ENCODE results near the gene IL19.
"Not testable (repeated sequence)": the region's sequence is repeated elsewhere in the genome, so short reads cannot be mapped to it uniquely, and the experiment has no call there.

The IL19 gene

DNA sequence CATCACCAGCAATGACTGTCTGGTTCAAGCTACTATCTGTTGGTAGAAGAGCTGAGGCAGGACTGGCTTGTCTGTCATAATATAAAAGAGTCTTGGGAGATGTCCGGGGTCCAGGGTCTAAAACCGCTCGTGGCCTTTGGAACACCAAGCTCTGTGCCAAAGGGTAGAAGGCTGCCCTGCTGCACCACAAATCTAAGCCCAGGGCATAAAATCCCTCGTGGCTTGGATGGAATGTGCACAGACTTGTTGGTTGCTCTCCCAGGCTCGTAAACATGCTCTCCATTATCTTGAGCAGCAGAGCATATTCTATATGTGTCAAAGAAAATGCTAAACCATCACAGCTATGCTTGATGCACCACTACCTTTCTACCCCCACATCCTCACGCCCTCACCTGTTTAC is 8.3 kb downstream of the IL19 start:
- not testable (repeated sequence) for H3K36me3 Mint-ChIP-seq

DNA sequence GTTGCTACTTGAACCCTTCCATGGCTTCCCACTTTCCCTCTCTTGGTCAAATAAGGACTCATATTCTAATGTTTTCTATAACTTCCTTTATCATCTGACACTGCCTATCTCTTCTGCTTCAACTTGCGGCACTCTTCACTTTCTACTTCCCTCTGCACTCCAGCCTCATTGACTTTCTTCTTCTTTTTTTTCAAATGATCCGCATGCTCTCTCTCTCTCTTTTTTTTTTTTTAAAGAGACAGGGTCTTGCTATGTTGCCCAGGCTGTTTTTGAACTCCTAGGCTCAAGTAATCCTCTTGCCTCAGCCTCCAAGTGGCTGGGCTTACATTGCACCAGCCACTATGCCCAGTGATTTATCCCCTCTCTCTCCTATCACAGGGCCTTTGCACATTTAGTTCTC is 9.1 kb downstream of the IL19 start:
- peaks cover 31% of the 10 kb centered on the region for H3K4me1 Mint-ChIP-seq (ENCODE audit: low read depth)
- no peak overlapping the region for H3K27ac Mint-ChIP-seq
- no peaks in the 10 kb centered on the region for H3K9me3 Mint-ChIP-seq (ENCODE audit: low read depth)
- no peaks in the 10 kb centered on the region for H3K27me3 Mint-ChIP-seq
- H3K36me3 Mint-ChIP-seq: no peaks in the 10 kb centered on the region
- H3K4me3 Mint-ChIP-seq: no peak overlapping the region

More for the DNA sequence above, 8.3 kb downstream of the IL19 start:
- H3K27ac Mint-ChIP-seq; H3K4me3 Mint-ChIP-seq; H3K9me3 Mint-ChIP-seq (ENCODE audit: low read depth); H3K27me3 Mint-ChIP-seq: not testable (repeated sequence)
- peaks cover 26% of the 10 kb centered on the region for H3K4me1 Mint-ChIP-seq (ENCODE audit: low read depth)

DNA sequence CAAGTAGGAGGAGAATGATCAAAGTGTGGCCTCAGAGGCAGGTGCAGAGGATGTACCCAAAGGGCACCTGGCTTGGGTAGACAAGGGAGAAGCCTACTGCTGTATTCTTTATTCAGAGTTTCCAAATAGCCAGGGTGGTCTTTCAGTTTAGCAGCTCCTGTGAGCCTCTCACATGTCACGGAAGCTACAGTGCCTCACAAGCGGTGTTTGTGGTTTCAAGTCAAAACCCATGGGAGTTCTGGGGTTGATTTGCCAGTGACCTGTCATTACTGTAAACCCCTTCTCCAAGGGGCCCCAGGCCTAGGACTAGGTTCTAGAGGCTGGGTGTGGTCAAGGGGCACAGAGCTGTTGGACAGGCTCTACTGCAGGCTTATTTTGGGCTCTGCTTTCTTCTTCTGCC is 11.9 kb downstream of the IL19 start:
- peak overlapping the region; percentile 43 for H3K4me3 Mint-ChIP-seq
- peaks cover 2% of the 10 kb centered on the region for H3K36me3 Mint-ChIP-seq
- H3K9me3 Mint-ChIP-seq (ENCODE audit: low read depth): no peaks in the 10 kb centered on the region
- no peaks in the 10 kb centered on the region for H3K27me3 Mint-ChIP-seq
- H3K27ac Mint-ChIP-seq: no peak overlapping the region
- peaks cover 57% of the 10 kb centered on the region for H3K4me1 Mint-ChIP-seq (ENCODE audit: low read depth)

GRCh38 chr1:206783506-206783905 is 12.9 kb downstream of the IL19 start:
- H3K4me1 Mint-ChIP-seq (ENCODE audit: low read depth): peaks cover 66% of the 10 kb centered on the region
- no peaks in the 10 kb centered on the region for H3K27me3 Mint-ChIP-seq
- peaks cover 2% of the 10 kb centered on the region for H3K36me3 Mint-ChIP-seq
- peak overlapping the region; percentile 95 for H3K27ac Mint-ChIP-seq
- no peak overlapping the region for H3K4me3 Mint-ChIP-seq
- H3K9me3 Mint-ChIP-seq (ENCODE audit: low read depth): no peaks in the 10 kb centered on the region

DNA sequence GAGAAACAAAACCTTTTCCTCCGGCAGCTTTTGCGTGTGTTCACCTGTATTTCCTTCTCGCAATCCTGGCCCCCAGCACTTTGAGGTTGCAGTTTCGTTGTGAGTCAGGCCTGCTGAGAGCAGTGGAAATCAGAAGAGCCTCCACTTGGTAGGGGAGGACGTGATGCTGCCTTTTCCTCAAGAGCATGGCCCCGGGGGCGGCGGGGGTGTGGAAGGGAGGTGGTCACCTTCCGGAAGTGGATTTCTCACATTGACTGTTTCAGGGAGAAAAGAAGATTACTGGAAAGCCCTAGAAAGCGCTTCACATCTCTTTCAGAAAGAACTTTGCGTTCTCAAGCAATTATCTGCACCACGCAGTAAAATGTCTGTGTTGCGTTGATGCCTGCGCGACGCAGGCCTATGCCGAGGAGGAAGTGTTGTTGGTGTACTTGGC is 13.9 kb downstream of the IL19 start:
- Mint-ChIP-seq H3K27me3 (no peaks in the 10 kb centered on the region), H3K9me3 (ENCODE audit: low read depth) (no peaks in the 10 kb centered on the region), H3K27ac (peak overlapping the region; percentile 95), H3K4me3 (peak overlapping the region; percentile 79), H3K36me3 (peaks cover 2% of the 10 kb centered on the region), H3K4me1 (ENCODE audit: low read depth) (peaks cover 66% of the 10 kb centered on the region)

- Mint-ChIP-seq H3K27me3 (no peaks in the 10 kb centered on the region), H3K9me3 (ENCODE audit: low read depth) (no peaks in the 10 kb centered on the region), H3K27ac (peak overlapping the region; percentile 72), H3K36me3 (peaks cover 2% of the 10 kb centered on the region), H3K4me3 (peak overlapping the region; percentile 15), H3K4me1 (ENCODE audit: low read depth) (peaks cover 73% of the 10 kb centered on the region)
Measured at GRCh38 chr1:206785182-206785765, 14.7 kb downstream of the IL19 start.

GRCh38 chr1:206786212-206786886 is 15.8 kb downstream of the IL19 start:
- peak overlapping the region; percentile 51 for H3K27ac Mint-ChIP-seq
- no peak overlapping the region for H3K4me3 Mint-ChIP-seq
- no peaks in the 10 kb centered on the region for H3K27me3 Mint-ChIP-seq
- peaks cover 81% of the 10 kb centered on the region for H3K4me1 Mint-ChIP-seq (ENCODE audit: low read depth)
- peaks cover 2% of the 10 kb centered on the region for H3K36me3 Mint-ChIP-seq
- H3K9me3 Mint-ChIP-seq (ENCODE audit: low read depth): no peaks in the 10 kb centered on the region

GRCh38 chr1:206787891-206788290 is 17.3 kb downstream of the IL19 start:
- Mint-ChIP-seq H3K36me3 (peaks cover 2% of the 10 kb centered on the region), H3K9me3 (ENCODE audit: low read depth) (no peaks in the 10 kb centered on the region), H3K4me1 (ENCODE audit: low read depth) (peaks cover 83% of the 10 kb centered on the region), H3K27me3 (no peaks in the 10 kb centered on the region), H3K4me3 (no peak overlapping the region), H3K27ac (no peak overlapping the region)

GRCh38 chr1:206788487-206789050 is 18.0 kb downstream of the IL19 start:
- no peaks in the 10 kb centered on the region for H3K9me3 Mint-ChIP-seq (ENCODE audit: low read depth)
- no peak overlapping the region for H3K27ac Mint-ChIP-seq
- H3K27me3 Mint-ChIP-seq: no peaks in the 10 kb centered on the region
- H3K4me3 Mint-ChIP-seq: no peak overlapping the region
- H3K4me1 Mint-ChIP-seq (ENCODE audit: low read depth): peaks cover 78% of the 10 kb centered on the region
- peaks cover 2% of the 10 kb centered on the region for H3K36me3 Mint-ChIP-seq

DNA sequence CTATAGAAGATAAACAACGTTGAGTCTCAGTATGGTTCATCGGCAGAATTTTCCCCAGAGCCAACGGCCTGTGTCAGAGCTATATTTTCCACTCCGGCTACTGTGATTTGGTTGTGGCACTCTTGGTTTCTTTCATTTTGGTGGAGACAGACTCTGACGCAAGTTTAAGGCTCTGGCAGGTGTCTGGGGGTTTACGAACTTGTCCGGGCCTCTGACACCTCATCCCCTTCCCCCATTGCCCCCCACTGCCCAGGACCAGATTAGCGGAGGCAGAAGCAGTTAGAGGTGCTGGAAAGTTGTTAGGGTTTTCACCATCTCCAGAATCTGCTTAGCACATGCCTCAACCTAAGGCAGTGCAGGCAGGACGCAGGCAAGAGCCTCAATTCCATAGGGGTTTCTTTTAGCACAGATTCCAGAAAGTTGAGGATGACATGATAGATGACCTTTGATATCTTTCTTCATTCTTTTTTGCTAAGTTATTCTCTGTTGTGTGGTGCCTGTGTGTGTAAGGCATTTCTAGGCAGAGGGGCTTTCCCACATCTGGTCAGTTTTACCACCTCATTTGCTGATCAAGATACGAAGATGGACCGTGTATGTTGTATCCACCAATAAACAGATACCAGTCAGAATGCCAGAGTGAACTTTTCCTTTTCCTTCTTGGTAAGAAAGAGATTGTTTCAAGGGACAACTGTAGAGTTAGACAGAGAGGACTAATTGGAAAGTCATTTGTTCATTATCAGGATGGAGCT is 20.1 kb downstream of the IL19 start:
- no peaks in the 10 kb centered on the region for H3K27me3 Mint-ChIP-seq
- H3K36me3 Mint-ChIP-seq: peaks cover 5% of the 10 kb centered on the region
- H3K4me1 Mint-ChIP-seq (ENCODE audit: low read depth): peaks cover 79% of the 10 kb centered on the region
- peak overlapping the region; percentile 82 for H3K27ac Mint-ChIP-seq
- H3K4me3 Mint-ChIP-seq: peak overlapping the region; percentile 48
- H3K9me3 Mint-ChIP-seq (ENCODE audit: low read depth): no peaks in the 10 kb centered on the region

GRCh38 chr1:206792939-206793607 is 22.5 kb downstream of the IL19 start:
- H3K36me3 Mint-ChIP-seq: peaks cover 3% of the 10 kb centered on the region
- H3K4me3 Mint-ChIP-seq: no peak overlapping the region
- peaks cover 67% of the 10 kb centered on the region for H3K4me1 Mint-ChIP-seq (ENCODE audit: low read depth)
- no peaks in the 10 kb centered on the region for H3K9me3 Mint-ChIP-seq (ENCODE audit: low read depth)
- no peak overlapping the region for H3K27ac Mint-ChIP-seq
- H3K27me3 Mint-ChIP-seq: no peaks in the 10 kb centered on the region

DNA sequence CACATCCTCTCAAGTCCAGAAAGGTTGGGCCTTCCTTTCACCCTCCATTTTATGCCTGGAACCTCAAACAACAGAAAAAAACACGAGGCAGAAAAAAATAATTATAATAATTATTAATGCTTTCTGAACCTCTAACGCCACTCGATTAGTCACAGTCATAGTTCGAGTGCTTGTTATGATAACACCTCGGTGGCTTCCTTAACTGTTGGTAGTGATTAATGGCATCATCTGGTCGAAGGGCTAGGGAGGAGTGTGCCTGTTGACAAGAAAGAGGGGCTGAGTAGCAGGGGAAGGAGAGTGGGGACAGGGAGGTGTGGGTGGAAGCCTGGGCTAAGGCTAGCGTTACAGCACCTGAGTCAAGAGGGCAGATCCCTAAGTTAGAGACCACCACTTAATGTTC is 23.0 kb downstream of the IL19 start:
- H3K9me3 Mint-ChIP-seq (ENCODE audit: low read depth): no peaks in the 10 kb centered on the region
- peaks cover 3% of the 10 kb centered on the region for H3K36me3 Mint-ChIP-seq
- peaks cover 70% of the 10 kb centered on the region for H3K4me1 Mint-ChIP-seq (ENCODE audit: low read depth)
- peak overlapping the region; percentile 95 for H3K27ac Mint-ChIP-seq
- H3K4me3 Mint-ChIP-seq: no peak overlapping the region
- no peaks in the 10 kb centered on the region for H3K27me3 Mint-ChIP-seq

- Mint-ChIP-seq H3K36me3 (peaks cover 3% of the 10 kb centered on the region), H3K4me3 (peak overlapping the region; percentile 69), H3K4me1 (ENCODE audit: low read depth) (peaks cover 74% of the 10 kb centered on the region), H3K9me3 (ENCODE audit: low read depth) (no peaks in the 10 kb centered on the region), H3K27ac (peak overlapping the region; percentile 95), H3K27me3 (no peaks in the 10 kb centered on the region)
Measured at GRCh38 chr1:206794294-206794908, 23.8 kb downstream of the IL19 start.

DNA sequence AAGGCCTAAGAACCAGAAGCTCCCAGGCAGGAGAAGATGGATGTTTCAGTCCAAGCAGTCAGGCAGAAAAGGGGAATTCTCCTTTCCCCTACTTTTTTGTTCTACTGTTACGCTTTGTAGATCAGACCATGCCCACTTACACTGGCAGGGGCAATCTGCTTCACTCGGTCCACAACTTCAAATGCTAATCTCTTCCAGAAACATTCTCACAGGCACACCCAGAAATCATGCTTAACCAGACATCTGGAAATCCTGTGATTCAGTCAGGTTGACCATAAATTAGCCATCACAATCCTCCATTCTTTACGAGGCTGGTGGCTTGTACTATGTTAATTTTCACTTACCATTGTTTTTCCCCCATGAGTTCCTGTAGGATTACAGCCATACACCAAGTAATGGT is 25.5 kb downstream of the IL19 start:
- H3K27me3 Mint-ChIP-seq: no peaks in the 10 kb centered on the region
- no peak overlapping the region for H3K4me3 Mint-ChIP-seq
- H3K36me3 Mint-ChIP-seq: peaks cover 3% of the 10 kb centered on the region
- no peak overlapping the region for H3K27ac Mint-ChIP-seq
- H3K4me1 Mint-ChIP-seq (ENCODE audit: low read depth): peaks cover 68% of the 10 kb centered on the region
- no peaks in the 10 kb centered on the region for H3K9me3 Mint-ChIP-seq (ENCODE audit: low read depth)

All from activated naive CD8-positive, alpha-beta T cell (primary cell).